Immature natural killer cell (primary cell): Measurements from ENCODE around the gene VWA8. TPM values are rescaled to one million over a fixed set of nuclear protein-coding genes. Genes with fewer than 3 reads are reported as not detected.
"Not testable (repeated sequence)": the region's sequence is repeated elsewhere in the genome, so short reads cannot be mapped to it uniquely, and the experiment has no call there.

Experiments used
- DNase-seq, 3 donors: peaks; one replicate each; pipeline ENCODE4 v3.0.0; 2022; ENCODE audit warnings: mixed read lengths in 1 of 3
- H3K27ac Mint-ChIP-seq, 6 donors: one replicate each; pipeline ENCODE4 v1.8.0; 2020; ENCODE audit warnings: mixed read lengths in 6 of 6, mild to moderate bottlenecking in 5 of 6, inconsistent platforms in 4 of 6, moderate library complexity in 3 of 6
- H3K27me3 Mint-ChIP-seq, 3 donors: one replicate each; pipeline ENCODE4 v1.8.0; 2020 to 2021; ENCODE audit warnings: low read depth in 3 of 3, mild to moderate bottlenecking in 3 of 3, mixed read lengths in 3 of 3, moderate library complexity in 3 of 3, inconsistent platforms in 1 of 3
- H3K36me3 Mint-ChIP-seq, 3 donors: one replicate each; pipeline ENCODE4 v1.8.0; 2020; ENCODE audit warnings: mixed read lengths in 3 of 3, inconsistent platforms in 2 of 3, mild to moderate bottlenecking in 2 of 3
- H3K4me1 Mint-ChIP-seq, 2 donors: one replicate each; pipeline ENCODE4 v1.8.0; 2020; ENCODE audit warnings: inconsistent platforms in 2 of 2, mild to moderate bottlenecking in 2 of 2, mixed read lengths in 2 of 2, moderate library complexity in 1 of 2
- H3K4me3 Mint-ChIP-seq, 5 donors: one replicate each; pipeline ENCODE4 v1.8.0; 2020; ENCODE audit warnings: mild to moderate bottlenecking in 5 of 5, mixed read lengths in 5 of 5, inconsistent platforms in 3 of 5, moderate library complexity in 3 of 5
- H3K9me3 Mint-ChIP-seq, 6 donors: one replicate each; pipeline ENCODE4 v1.8.0; 2020; ENCODE audit warnings: mild to moderate bottlenecking in 6 of 6, mixed read lengths in 6 of 6, inconsistent platforms in 4 of 6, moderate library complexity in 3 of 6
- polyA plus RNA-seq, 3 donors: library from polyadenylated mRNA; unstranded; fragments of 300-500 nt; fragmentation: Illumina TruSeq; gene quantifications; one replicate each; pipeline ENCODE4 v1.2.3, GENCODE V29; 2021

VWA8 gene
- polyA plus RNA-seq, 3 donors from 2014 or later: 3.0 to 4.9 (median 3.2) TPM

- no peaks in the 10 kb centered on the region for H3K27me3 Mint-ChIP-seq
- H3K36me3 Mint-ChIP-seq: peaks cover 0 to 37% (median 29%) of the 10 kb centered on the region in 3 donors
- no peaks in the 10 kb centered on the region for H3K9me3 Mint-ChIP-seq
- peaks cover 0 to 5% of the 10 kb centered on the region in 2 donors for H3K4me1 Mint-ChIP-seq
- no peak overlapping the region for H3K4me3 Mint-ChIP-seq
- no peak overlapping the region for H3K27ac Mint-ChIP-seq
- peak in 2 of 3 donors; percentile 2 to 30 for DNase-seq
Observed at GRCh38 chr13:41905600-41906254, 55.2 kb downstream of the VWA8 start.

GRCh38 chr13:41900918-41901317, 60.0 kb downstream of the VWA8 start:
- Mint-ChIP-seq H3K36me3 (peaks cover 9 to 23% (median 19%) of the 10 kb centered on the region in 3 donors), H3K9me3 (no peaks in the 10 kb centered on the region), H3K27ac (no peak overlapping the region), H3K27me3 (peaks cover 0 to 2% (median 0%) of the 10 kb centered on the region in 3 donors), H3K4me3 (no peak overlapping the region), H3K4me1 (peaks cover 0 to 5% of the 10 kb centered on the region in 2 donors)
- DNase-seq: no peak

GRCh38 chr13:41898411-41898810, 62.5 kb downstream of the VWA8 start:
- H3K4me1 Mint-ChIP-seq, H3K9me3 Mint-ChIP-seq, H3K27ac Mint-ChIP-seq, H3K27me3 Mint-ChIP-seq, DNase-seq, H3K4me3 Mint-ChIP-seq: not testable (repeated sequence)
- peaks cover 9 to 20% (median 15%) of the 10 kb centered on the region in 3 donors for H3K36me3 Mint-ChIP-seq

GRCh38 chr13:41897126-41897525, 63.8 kb downstream of the VWA8 start:
- Mint-ChIP-seq H3K4me3 (no peak overlapping the region), H3K4me1 (no peaks in the 10 kb centered on the region), H3K36me3 (peaks cover 9 to 17% (median 17%) of the 10 kb centered on the region in 3 donors), H3K27me3 (peaks cover 0 to 2% (median 0%) of the 10 kb centered on the region in 3 donors), H3K9me3 (no peaks in the 10 kb centered on the region), H3K27ac (no peak overlapping the region)
- DNase-seq: no peak

GRCh38 chr13:41895478-41895877, 65.4 kb downstream of the VWA8 start:
- no peak overlapping the region for H3K4me3 Mint-ChIP-seq
- H3K4me1 Mint-ChIP-seq: no peaks in the 10 kb centered on the region
- H3K27ac Mint-ChIP-seq: no peak overlapping the region
- no peak for DNase-seq
- no peaks in the 10 kb centered on the region for H3K9me3 Mint-ChIP-seq
- H3K36me3 Mint-ChIP-seq: peaks cover 15 to 26% (median 18%) of the 10 kb centered on the region in 3 donors
- peaks cover 0 to 3% (median 0%) of the 10 kb centered on the region in 3 donors for H3K27me3 Mint-ChIP-seq

GRCh38 chr13:41891119-41891518, 69.8 kb downstream of the VWA8 start:
- Mint-ChIP-seq H3K9me3 (no peaks in the 10 kb centered on the region), H3K4me3 (no peak overlapping the region), H3K27me3 (peaks cover 0 to 2% (median 0%) of the 10 kb centered on the region in 3 donors), H3K36me3 (peaks cover 20 to 29% (median 25%) of the 10 kb centered on the region in 3 donors), H3K27ac (no peak overlapping the region), H3K4me1 (peaks cover 0 to 5% of the 10 kb centered on the region in 2 donors)
- DNase-seq: no peak

- Mint-ChIP-seq H3K27me3 (no peaks in the 10 kb centered on the region), H3K36me3 (peaks cover 41 to 59% (median 53%) of the 10 kb centered on the region in 3 donors)
Observed at GRCh38 chr13:41883147-41883546, 77.8 kb downstream of the VWA8 start.

GRCh38 chr13:41881890-41882289, 79.0 kb downstream of the VWA8 start:
- not testable (repeated sequence) for H3K27ac Mint-ChIP-seq, H3K9me3 Mint-ChIP-seq, DNase-seq, H3K4me3 Mint-ChIP-seq, H3K4me1 Mint-ChIP-seq, H3K27me3 Mint-ChIP-seq
- H3K36me3 Mint-ChIP-seq: peaks cover 39 to 59% (median 48%) of the 10 kb centered on the region in 3 donors

More at GRCh38 chr13:41883147-41883546, 77.8 kb downstream of the VWA8 start:
- no peak overlapping the region for H3K4me3 Mint-ChIP-seq
- H3K9me3 Mint-ChIP-seq: peaks cover 0 to 4% (median 0%) of the 10 kb centered on the region in 6 donors
- H3K27ac Mint-ChIP-seq: no peak overlapping the region
- peaks cover 0 to 7% of the 10 kb centered on the region in 2 donors for H3K4me1 Mint-ChIP-seq
- no peak for DNase-seq

GRCh38 chr13:41880966-41881365, 79.9 kb downstream of the VWA8 start:
- Mint-ChIP-seq H3K9me3 (peaks cover 0 to 4% (median 0%) of the 10 kb centered on the region in 6 donors), H3K36me3 (peaks cover 34 to 54% (median 44%) of the 10 kb centered on the region in 3 donors), H3K4me1 (peaks cover 0 to 7% of the 10 kb centered on the region in 2 donors), H3K27me3 (no peaks in the 10 kb centered on the region), H3K27ac (no peak overlapping the region), H3K4me3 (no peak overlapping the region)
- DNase-seq: no peak

- Mint-ChIP-seq H3K4me3 (no peak overlapping the region), H3K4me1 (peaks cover 7 to 10% of the 10 kb centered on the region in 2 donors), H3K27me3 (no peaks in the 10 kb centered on the region), H3K9me3 (no peaks in the 10 kb centered on the region), H3K27ac (no peak overlapping the region), H3K36me3 (peaks cover 11 to 21% (median 18%) of the 10 kb centered on the region in 3 donors)
- DNase-seq: no peak
Observed at GRCh38 chr13:41864658-41865057, 96.3 kb downstream of the VWA8 start.

GRCh38 chr13:41862659-41863058, 98.2 kb downstream of the VWA8 start:
- H3K9me3 Mint-ChIP-seq, H3K27me3 Mint-ChIP-seq, H3K4me3 Mint-ChIP-seq, H3K27ac Mint-ChIP-seq, DNase-seq, H3K4me1 Mint-ChIP-seq: not testable (repeated sequence)
- peaks cover 26 to 29% (median 29%) of the 10 kb centered on the region in 3 donors for H3K36me3 Mint-ChIP-seq

- H3K27ac Mint-ChIP-seq: no peak overlapping the region
Observed at GRCh38 chr13:41859565-41859964, 101.3 kb downstream of the VWA8 start.

GRCh38 chr13:41858780-41859179, 102.1 kb downstream of the VWA8 start:
- peaks cover 28 to 35% (median 34%) of the 10 kb centered on the region in 3 donors for H3K36me3 Mint-ChIP-seq
- peak overlapping the region in 2 of 6 donors; percentile 1 to 54 for H3K27ac Mint-ChIP-seq
- DNase-seq: no peak
- no peaks in the 10 kb centered on the region for H3K9me3 Mint-ChIP-seq
- H3K4me3 Mint-ChIP-seq: no peak overlapping the region
- H3K4me1 Mint-ChIP-seq: peaks cover 7 to 10% of the 10 kb centered on the region in 2 donors
- no peaks in the 10 kb centered on the region for H3K27me3 Mint-ChIP-seq

More at GRCh38 chr13:41859565-41859964, 101.3 kb downstream of the VWA8 start:
- H3K4me1 Mint-ChIP-seq: peaks cover 7 to 10% of the 10 kb centered on the region in 2 donors
- peaks cover 32 to 36% (median 35%) of the 10 kb centered on the region in 3 donors for H3K36me3 Mint-ChIP-seq
- no peak for DNase-seq
- no peaks in the 10 kb centered on the region for H3K27me3 Mint-ChIP-seq
- no peak overlapping the region for H3K4me3 Mint-ChIP-seq
- no peaks in the 10 kb centered on the region for H3K9me3 Mint-ChIP-seq

- peaks cover 23 to 49% (median 34%) of the 10 kb centered on the region in 3 donors for H3K36me3 Mint-ChIP-seq
- H3K9me3 Mint-ChIP-seq: no peaks in the 10 kb centered on the region
- no peak overlapping the region for H3K27ac Mint-ChIP-seq
- H3K4me3 Mint-ChIP-seq: no peak overlapping the region
- H3K27me3 Mint-ChIP-seq: no peaks in the 10 kb centered on the region
- no peaks in the 10 kb centered on the region for H3K4me1 Mint-ChIP-seq
- DNase-seq: no peak
Observed at GRCh38 chr13:41854758-41855157, 106.2 kb downstream of the VWA8 start.
